Measurements from ENCODE around the gene ENTPD7.

- TF ChIP-seq CTCF (IDR thresholded peaks at IDR 0.05) = no peak
- TF ChIP-seq POLR2A (IDR thresholded peaks at IDR 0.05) = no peak
These were observed 15.5 kb downstream of the ENTPD7 start for GRCh38 chr10:99674762-99675161.
